ENCODE data around the gene INTS3. TPM values are rescaled to one million over a fixed set of nuclear protein-coding genes. Genes with fewer than 3 reads are reported as not detected.

INTS3 gene
- total and polyA plus RNA-seq, 10 of the 15 experiments (the other 5 are each of a cell fraction or from before 2014, with no cell fraction given), result 12.6 to 87.4 (median 30.8) TPM

- WGBS (ENCODE audit: insufficient coverage, insufficient replicate concordance, low lambda C conversion rate, missing lambda C conversion rate), result 100% methylated on average over 1 of the region's 1 CpG
- Histone ChIP-seq H2AFZ (ENCODE audit: control insufficient read depth, low read depth, low read length) (no peak overlapping the region), H3K27me3 (replicated peaks in 1 of 2; ENCODE audit: control insufficient read depth in 2 of 2, insufficient read depth in 2 of 2, low read length in 1 of 2) (no peaks in the 10 kb centered on the region), H3K4me3 (no peak overlapping the region), H3K9ac (ENCODE audit: control insufficient read depth, insufficient read depth, low read length) (peak overlapping the region; percentile 37; the same call in 1 of the 2 replicates), H3K4me2 (ENCODE audit: control insufficient read depth, insufficient read depth) (peak overlapping the region; percentile 19), H3K4me1 (ENCODE audit: control insufficient read depth, insufficient read depth, low read length) (peaks cover 33% of the 10 kb centered on the region), H3K9me3 (replicated peaks; ENCODE audit: control insufficient read depth, insufficient read depth, low read length) (no peaks in the 10 kb centered on the region; the same call in 2 of the 3 replicates), H3K36me3 (ENCODE audit: control insufficient read depth in 2 of 2, insufficient read depth in 2 of 2, low read length in 1 of 2) (peaks cover 0 to 10% of the 10 kb centered on the region in 2 experiments; a peak in 1 of 4 replicates), H4K20me1 (ENCODE audit: control insufficient read depth, insufficient read depth) (no peaks in the 10 kb centered on the region), H3K27ac (ENCODE audit: control insufficient read depth, insufficient read depth) (peak overlapping the region; percentile 77), H3K79me2 (ENCODE audit: control insufficient read depth, insufficient read depth, low read length) (peaks cover 32% of the 10 kb centered on the region)
- SMC1A ChIA-PET (ENCODE audit: uncharacterized antibody, unreplicated experiment), result interaction anchor here (0.5 to 10.3 kb wide), 6 partner anchors 9 to 472 kb away, joined by 3 to 144 read pairs (median 5); partner anchors contain the start of gene CHTOP
- in situ Hi-C loops (cut with MboI) (no loop called here), intact Hi-C loops (cut with micrococcal nuclease; ENCODE audit: unreplicated experiment) (loop anchor here (1.0 kb wide), 1 partner anchor 8 kb away; no protein-coding TSS in a partner anchor)
- FAIRE-seq, result no peak
- CTCF ChIA-PET, result interaction anchor here (0.7 to 7.0 kb wide), 8 partner anchors 9 to 253 kb away, joined by 3 to 63 read pairs (median 4); partner anchors contain the start of genes NPR1 and RAB13
- RAD21 ChIA-PET (ENCODE audit: unreplicated experiment), result interaction anchor here (0.6 to 8.5 kb wide), 5 partner anchors 9 to 253 kb away, joined by 3 to 139 read pairs (median 3); no protein-coding TSS in a partner anchor
- BruUV-seq (replicated peaks), result no TSS peak
- no peak for DNase-seq (ENCODE audit: low read depth, low spot score)
- ATAC-seq, result 0 out of 3 replicates have a peak, but pooled peaks have one; percentile 2
- TF ChIP-seq FOXK2 (IDR thresholded peaks at IDR 0.05), result no peak
- POLR2A ChIA-PET, result interaction anchor here (0.5 to 8.7 kb wide), 2 partner anchors 9 to 1429 kb away, joined by 5 to 184 read pairs; no protein-coding TSS in a partner anchor
Measured at GRCh38 chr1:153733970-153734369, 6.1 kb downstream of the INTS3 start.

- BruUV-seq (replicated peaks), result TSS peak; percentile 41
- H3K4me2 ChIP-seq (ENCODE audit: control insufficient read depth, insufficient read depth), result peak overlapping the region; percentile 19
- H3K4me1 ChIP-seq (ENCODE audit: control insufficient read depth, insufficient read depth, low read length), result peaks cover 33% of the 10 kb centered on the region
- H3K36me3 ChIP-seq (ENCODE audit: control insufficient read depth in 2 of 2, insufficient read depth in 2 of 2, low read length in 1 of 2), result peaks cover 0 to 10% of the 10 kb centered on the region in 2 experiments; a peak in 1 of 4 replicates
- POLR2A ChIA-PET, result interaction anchor here (0.5 to 8.7 kb wide), 4 partner anchors 9 to 1428 kb away, joined by 3 to 184 read pairs (median 4); no protein-coding TSS in a partner anchor
- FAIRE-seq (no peak), DNase-seq (ENCODE audit: low read depth, low spot score) (no peak), ATAC-seq (peak; percentile 43)
- RAD21 ChIA-PET (ENCODE audit: unreplicated experiment), result interaction anchor here (0.8 to 8.5 kb wide), 7 partner anchors 8 to 199 kb away, joined by 3 to 139 read pairs (median 3); partner anchors contain the start of gene S100A6
- intact Hi-C loops (cut with micrococcal nuclease; ENCODE audit: unreplicated experiment) (loop anchor here (1.0 kb wide), 1 partner anchor 8 kb away; no protein-coding TSS in a partner anchor), in situ Hi-C loops (cut with MboI) (no loop called here)
- H3K4me3 ChIP-seq, result no peak overlapping the region
- H3K9me3 ChIP-seq (replicated peaks; ENCODE audit: control insufficient read depth, insufficient read depth, low read length), result no peaks in the 10 kb centered on the region; the same call in 2 of the 3 replicates
- H3K9ac ChIP-seq (ENCODE audit: control insufficient read depth, insufficient read depth, low read length), result peak overlapping the region; percentile 37; the same call in 1 of the 2 replicates
- WGBS (ENCODE audit: insufficient coverage, insufficient replicate concordance, low lambda C conversion rate, missing lambda C conversion rate), result 17% methylated on average over 3 of the region's 3 CpGs
- H3K27ac ChIP-seq (ENCODE audit: control insufficient read depth, insufficient read depth), result peak overlapping the region; percentile 82
- no peaks in the 10 kb centered on the region for H3K27me3 ChIP-seq (replicated peaks in 1 of 2; ENCODE audit: control insufficient read depth in 2 of 2, insufficient read depth in 2 of 2, low read length in 1 of 2)
- no peaks in the 10 kb centered on the region for H4K20me1 ChIP-seq (ENCODE audit: control insufficient read depth, insufficient read depth)
- CTCF ChIA-PET, result interaction anchor here (0.7 to 7.0 kb wide), 10 partner anchors 8 to 252 kb away, joined by 3 to 63 read pairs (median 4); partner anchors contain the start of genes NPR1 and RAB13
- peaks cover 27% of the 10 kb centered on the region for H3K79me2 ChIP-seq (ENCODE audit: control insufficient read depth, insufficient read depth, low read length)
- no peak overlapping the region for H2AFZ ChIP-seq (ENCODE audit: control insufficient read depth, low read depth, low read length)
- SMC1A ChIA-PET (ENCODE audit: uncharacterized antibody, unreplicated experiment), result interaction anchor here (0.5 to 10.3 kb wide), 14 partner anchors 8 to 472 kb away, joined by 3 to 144 read pairs (median 4); partner anchors contain the start of gene CHTOP
- TF ChIP-seq CREM (IDR thresholded peaks at IDR 0.05; ENCODE audit: low read depth) (no peak), PKNOX1 (IDR thresholded peaks at IDR 0.05) (peak; percentile 96), MTA2 (IDR thresholded peaks at IDR 0.05; ENCODE audit: low read depth) (peak; percentile 39; the same call in 1 of the 2 replicates), RB1 (IDR thresholded peaks at IDR 0.05; ENCODE audit: borderline replicate concordance) (no peak), NFIC (IDR thresholded peaks at IDR 0.05; ENCODE audit: low read depth, low read length) (peak; percentile 56; the same call in 1 of the 2 replicates), EED (IDR thresholded peaks at IDR 0.05; ENCODE audit: low read depth) (peak; percentile 11; the same call in 1 of the 2 replicates), BHLHE40 (IDR thresholded peaks at IDR 0.05; ENCODE audit: borderline replicate concordance in 1 of 2, low read depth in 2 of 2, low read length in 1 of 2) (0 out of 4 replicates have a peak, but pooled peaks of 1 of the 2 experiments have one; percentile 40), HSF1 (IDR thresholded peaks at IDR 0.05; ENCODE audit: low read depth, low read length) (no peak), RAD51 (IDR thresholded peaks at IDR 0.05) (no peak), ZNF274 (IDR thresholded peaks at IDR 0.05; ENCODE audit: insufficient read depth, insufficient read length) (no peak)
Measured at GRCh38 chr1:153734396-153735089, 6.7 kb downstream of the INTS3 start.

Data from GM12878 (cell line).